LNCaP clone FGC (cell line): ENCODE data around the gene FRYL.

Experiments
- DNase-seq: peaks from one replicate; pipeline ENCODE4 v3.0.0-alpha.2; 2011; ENCODE audit warnings: low read depth
- H3K4me3 ChIP-seq: 2 replicates; pipeline ENCODE4 v1.5.1; 2011; ENCODE audit warnings: mild to moderate bottlenecking, low read depth, low read length, control low read depth
- TF ChIP-seq, protein P1 (sequence below): IDR thresholded peaks from 2 replicates; pipeline ENCODE4 v1.5.1; 2012; ENCODE audit warnings: mild to moderate bottlenecking; ENCODE audit not compliant: control insufficient read depth, insufficient read depth; ENCODE audit errors: extremely low read depth

Gene FRYL

DNA sequence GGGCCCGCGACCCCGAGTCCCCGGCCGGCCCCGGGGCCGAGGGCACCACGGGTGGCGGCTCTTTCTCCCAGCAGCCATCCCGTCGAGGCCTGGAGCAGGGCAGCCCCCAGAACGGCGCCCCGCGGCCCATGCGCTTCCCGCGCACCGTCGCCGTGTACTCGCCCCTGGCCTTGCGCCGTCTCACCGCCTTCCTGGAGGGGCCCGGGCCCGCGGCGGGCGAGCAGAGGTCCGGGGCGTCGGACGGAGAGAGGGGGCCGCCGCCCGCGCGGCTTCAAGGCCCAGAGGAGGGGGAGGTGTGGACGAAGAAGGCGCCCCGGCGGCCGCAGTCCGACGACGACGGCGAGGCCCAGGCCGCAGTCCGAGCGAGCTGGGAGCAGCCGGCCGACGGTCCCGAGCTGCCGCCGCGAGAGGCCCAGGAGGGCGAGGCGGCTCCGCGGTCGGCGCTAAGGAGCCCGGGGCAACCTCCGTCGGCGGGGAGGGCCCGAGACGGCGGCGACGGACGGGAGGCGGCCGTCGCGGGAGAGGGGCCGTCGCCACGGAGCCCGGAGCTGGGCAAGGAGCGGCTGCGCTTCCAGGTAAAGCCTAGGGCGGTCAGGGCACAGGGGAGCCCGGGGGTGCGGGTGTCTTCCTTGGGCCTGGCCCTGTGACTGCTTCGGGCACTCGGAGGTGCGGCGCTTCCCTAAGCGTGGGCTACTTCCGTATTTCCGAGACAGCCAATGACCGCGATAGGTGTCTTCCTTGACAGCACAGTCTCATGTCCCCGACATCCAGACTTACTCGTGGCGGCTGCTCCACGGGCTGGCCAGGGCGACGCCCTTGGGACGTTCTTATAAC, 289.2 kb downstream of the FRYL start:
- DNase-seq = no peak
- no peak overlapping the region for H3K4me3 ChIP-seq
- TF ChIP-seq, protein P1, sequence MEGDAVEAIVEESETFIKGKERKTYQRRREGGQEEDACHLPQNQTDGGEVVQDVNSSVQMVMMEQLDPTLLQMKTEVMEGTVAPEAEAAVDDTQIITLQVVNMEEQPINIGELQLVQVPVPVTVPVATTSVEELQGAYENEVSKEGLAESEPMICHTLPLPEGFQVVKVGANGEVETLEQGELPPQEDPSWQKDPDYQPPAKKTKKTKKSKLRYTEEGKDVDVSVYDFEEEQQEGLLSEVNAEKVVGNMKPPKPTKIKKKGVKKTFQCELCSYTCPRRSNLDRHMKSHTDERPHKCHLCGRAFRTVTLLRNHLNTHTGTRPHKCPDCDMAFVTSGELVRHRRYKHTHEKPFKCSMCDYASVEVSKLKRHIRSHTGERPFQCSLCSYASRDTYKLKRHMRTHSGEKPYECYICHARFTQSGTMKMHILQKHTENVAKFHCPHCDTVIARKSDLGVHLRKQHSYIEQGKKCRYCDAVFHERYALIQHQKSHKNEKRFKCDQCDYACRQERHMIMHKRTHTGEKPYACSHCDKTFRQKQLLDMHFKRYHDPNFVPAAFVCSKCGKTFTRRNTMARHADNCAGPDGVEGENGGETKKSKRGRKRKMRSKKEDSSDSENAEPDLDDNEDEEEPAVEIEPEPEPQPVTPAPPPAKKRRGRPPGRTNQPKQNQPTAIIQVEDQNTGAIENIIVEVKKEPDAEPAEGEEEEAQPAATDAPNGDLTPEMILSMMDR = no peak

DNA sequence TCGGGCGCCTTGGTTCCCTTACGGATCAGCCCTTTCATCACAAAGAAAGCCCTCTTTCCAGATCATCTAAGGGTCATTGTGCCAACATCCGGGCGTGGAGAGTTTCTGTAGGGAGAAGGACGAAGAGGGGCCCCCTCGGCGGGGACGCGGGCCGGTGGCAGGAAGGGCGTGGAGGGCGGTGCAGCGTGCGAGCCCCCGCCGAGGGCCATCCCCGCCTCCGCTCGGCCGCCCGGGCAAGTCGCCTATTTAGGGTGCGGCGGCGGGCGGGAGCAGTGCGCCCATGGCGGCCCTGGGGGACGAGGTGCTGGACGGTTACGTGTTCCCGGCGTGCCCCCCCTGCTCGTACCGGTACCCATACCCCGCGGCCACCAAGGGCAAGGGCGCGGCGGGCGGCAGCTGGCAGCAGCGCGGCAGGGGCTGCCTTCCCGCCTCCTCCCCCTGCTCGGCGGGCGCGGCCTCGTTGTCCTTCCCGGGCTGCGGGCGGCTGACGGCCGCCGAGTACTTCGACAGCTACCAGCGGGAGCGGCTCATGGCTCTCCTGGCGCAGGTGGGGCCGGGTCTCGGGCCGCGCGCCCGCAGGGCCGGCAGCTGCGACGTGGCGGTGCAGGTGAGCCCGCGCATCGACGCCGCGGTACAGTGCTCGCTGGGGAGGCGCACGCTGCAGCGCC, 289.9 kb downstream of the FRYL start, which contains the start of gene ZAR1:
TSS of gene ZAR1 (plus strand) at position 241 of the 668 bp plus-strand sequence. CDS start at position 281, 40 bp downstream.
- DNase-seq = no peak
- TF ChIP-seq, protein P1 = no peak
- H3K4me3 ChIP-seq = no peak within 1 kb of the TSS

DNA sequence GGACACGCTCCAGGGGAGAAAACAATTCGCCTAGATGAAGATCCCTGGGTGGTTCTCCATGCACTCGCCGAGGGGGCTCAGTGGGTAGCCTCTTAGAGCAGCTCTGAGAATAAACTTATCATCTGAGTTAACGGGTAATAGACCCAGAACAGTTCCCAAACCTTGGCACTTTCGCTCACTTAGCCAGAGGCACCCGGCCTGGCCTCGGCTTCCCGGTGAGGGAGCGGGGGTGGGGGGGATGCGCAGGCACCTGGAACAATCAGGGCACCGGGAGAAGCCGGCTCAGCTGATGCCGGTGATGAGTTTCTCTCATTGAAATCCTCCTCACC, 290.4 kb downstream of the FRYL start:
- DNase-seq = no peak
- no peak overlapping the region for H3K4me3 ChIP-seq
- TF ChIP-seq, protein P1 = no peak

DNA sequence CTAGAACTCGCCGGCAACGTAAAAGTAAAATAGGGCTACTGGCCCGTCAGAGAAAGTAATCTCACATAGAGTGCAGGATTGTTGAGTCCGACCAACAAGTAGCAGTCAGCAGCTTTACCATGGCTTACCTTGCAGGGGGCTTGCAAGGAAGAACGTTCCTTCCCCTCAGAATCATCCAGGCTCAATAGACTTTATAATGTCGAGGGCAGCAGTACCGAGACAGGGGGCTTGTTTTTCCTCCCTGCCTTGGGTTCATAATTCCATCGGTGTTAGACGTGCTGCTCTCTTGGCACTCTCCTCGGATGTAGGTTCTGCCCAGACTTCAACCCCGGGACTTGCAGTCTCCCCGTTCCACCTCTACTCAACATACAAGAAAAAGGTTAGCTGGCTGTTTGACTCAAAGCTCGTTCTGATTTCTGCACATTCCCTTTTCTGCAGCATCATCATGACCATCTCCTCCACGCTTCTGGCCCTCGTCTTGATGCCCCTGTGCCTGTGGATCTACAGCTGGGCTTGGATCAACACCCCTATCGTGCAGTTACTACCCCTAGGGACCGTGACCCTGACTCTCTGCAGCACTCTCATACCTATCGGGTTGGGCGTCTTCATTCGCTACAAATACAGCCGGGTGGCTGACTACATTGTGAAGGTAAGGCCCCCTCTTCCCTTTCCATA, 295.4 kb downstream of the FRYL start:
- no peak overlapping the region for H3K4me3 ChIP-seq
- TF ChIP-seq, protein P1 = no peak
- no peak for DNase-seq

DNA sequence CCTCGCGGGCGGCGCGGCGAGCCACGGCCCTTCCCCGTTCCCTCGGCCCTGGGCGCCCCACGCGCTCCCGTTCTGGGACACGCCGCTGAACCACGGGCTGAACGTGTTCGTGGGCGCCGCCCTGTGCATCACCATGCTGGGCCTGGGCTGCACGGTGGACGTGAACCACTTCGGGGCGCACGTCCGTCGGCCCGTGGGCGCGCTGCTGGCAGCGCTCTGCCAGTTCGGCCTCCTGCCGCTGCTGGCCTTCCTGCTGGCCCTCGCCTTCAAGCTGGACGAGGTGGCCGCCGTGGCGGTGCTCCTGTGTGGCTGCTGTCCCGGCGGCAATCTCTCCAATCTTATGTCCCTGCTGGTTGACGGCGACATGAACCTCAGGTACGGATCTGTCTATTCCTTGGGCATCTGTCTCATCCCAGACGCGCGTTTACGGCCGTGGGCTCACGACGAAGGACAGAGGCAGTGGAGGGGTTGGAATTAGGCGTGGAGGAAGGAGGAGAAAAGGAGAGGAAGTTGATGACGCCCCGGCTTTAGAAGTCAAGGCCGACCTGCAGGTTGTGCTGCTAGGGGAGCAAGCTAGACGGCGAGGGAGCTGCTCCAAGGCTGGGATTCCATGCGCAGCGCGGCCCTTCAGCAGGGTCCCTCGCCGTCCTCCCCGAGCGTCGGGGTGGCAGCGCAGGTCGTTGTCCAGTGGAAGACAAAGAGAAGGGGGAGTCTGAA, 296.1 kb downstream of the FRYL start:
- H3K4me3 ChIP-seq = no peak overlapping the region
- no peak for DNase-seq
- TF ChIP-seq, protein P1 = no peak

DNA sequence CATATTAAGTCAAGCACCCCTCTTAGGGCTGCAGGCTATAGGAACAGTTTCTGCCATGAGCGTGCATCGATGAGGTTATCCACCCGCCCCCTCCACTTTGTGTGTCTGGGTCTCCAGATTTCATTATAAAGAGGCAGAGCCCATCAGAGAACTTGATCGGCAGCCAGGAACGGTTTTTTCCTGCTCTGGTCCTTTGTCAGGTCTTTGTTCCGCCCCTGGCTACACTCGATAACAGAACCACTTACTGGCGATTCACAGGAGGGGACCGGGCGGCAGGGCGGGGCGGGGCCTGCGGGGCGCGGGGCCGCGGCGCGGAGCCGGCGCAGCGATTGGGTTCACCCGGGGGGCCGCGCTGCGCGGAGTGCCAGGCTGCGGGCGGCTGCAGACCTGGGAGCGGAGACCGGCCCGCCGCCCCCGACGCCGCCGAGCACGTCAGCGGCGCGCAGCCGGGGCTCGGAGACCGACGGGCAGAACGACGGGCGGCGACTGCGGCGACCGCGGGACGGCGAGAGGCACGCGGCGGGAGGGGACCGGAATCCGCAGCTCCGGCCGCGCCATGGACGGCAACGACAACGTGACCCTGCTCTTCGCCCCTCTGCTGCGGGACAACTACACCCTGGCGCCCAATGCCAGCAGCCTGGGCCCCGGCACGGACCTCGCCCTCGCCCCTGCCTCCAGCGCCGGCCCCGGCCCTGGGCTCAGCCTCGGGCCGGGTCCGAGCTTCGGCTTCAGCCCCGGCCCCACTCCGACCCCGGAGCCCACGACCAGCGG, 296.9 kb downstream of the FRYL start, which contains the start of gene SLC10A4:
TSS of gene SLC10A4 (plus strand) at position 338 of the 771 bp plus-strand sequence. CDS start at position 557, 219 bp downstream.
- no peak for DNase-seq
- TF ChIP-seq, protein P1 = no peak
- H3K4me3 ChIP-seq = no peak within 1 kb of the TSS
